Fibroblast of mammary gland (primary cell): ENCODE data around the gene QKI.

Source experiments
- DNase-seq: peaks from one replicate; pipeline ENCODE4 v3.0.0-alpha.2; 2010; ENCODE audit warnings: low read depth
- H3K4me3 ChIP-seq: 2 replicates; pipeline ENCODE4 v1.5.1; 2011; ENCODE audit warnings: low read depth, mild to moderate bottlenecking, low read length, moderate library complexity; ENCODE audit not compliant: control insufficient read depth
- CTCF ChIP-seq: conservative IDR thresholded peaks from 2 replicates; pipeline ENCODE4 v1.5.1; 2011; ENCODE audit warnings: low read depth, low read length, inconsistent platforms; ENCODE audit not compliant: control insufficient read depth, insufficient read depth

Gene QKI

DNA sequence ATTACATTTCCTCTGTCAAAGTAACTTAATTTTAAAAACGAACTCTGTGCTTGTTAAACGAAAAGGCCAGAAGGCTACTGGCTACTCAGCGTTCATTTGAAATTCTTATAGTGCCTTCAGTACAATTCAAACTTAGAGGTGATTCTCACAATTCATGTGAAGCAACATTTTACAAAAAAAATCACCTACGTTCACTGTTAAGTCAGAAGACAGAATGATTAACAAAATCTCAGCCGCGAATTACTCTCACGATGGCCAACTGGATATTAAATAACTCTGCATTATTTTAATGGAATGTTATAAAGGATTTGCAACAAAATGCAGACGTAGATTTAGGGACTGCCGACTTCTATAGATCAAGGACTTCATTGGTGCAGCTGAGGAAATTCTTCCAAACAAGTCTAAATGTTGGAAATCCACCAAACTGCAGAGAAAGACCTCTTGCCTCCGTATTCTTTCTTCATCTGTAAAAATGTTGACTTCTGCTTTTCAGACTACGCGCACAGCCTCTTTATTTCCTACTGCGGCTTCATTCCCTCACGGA, 1.6 kb upstream of the QKI start:
- peak overlapping the region; percentile 77 for H3K4me3 ChIP-seq
- TF ChIP-seq CTCF = no peak
- no peak for DNase-seq

DNA sequence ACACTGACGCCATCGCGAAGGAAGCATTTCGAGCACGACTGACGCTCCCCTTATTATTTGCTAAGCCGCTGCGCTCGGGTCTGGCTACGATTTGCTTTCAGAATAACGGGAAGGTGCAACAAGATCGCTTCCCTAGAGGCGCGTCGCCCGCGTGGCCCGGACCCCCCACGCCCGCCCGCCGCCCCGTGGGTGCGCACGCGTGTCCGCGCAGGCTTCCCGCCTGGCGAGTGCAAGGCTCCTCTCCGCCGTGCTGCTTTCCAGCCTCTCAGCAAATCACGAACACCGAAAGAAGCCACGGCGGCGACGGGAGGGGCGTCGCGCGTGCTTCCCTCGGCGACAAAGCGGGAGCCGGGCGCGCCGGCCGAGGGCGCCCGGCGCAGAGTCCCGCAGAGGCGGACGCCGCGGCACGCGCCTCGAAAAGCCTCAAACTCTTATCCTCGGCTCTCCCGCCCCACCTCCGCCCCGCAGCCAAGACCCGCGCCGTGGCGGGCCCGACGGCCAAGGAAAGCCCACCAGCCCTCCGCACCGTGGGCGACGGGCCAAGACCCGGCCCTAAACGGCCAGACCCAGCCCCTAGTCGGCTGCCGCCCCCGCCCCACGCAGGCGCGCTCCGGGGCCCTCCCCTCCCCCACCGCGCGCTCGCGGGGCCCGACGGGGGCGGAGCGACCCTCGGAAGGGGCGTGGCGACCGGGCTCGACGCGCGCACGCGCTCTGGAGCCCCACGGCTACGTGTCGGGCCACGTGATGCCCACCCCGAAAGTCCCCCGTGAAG, 987 bp upstream of the QKI start:
- peak; percentile 89 for DNase-seq
- no peak for TF ChIP-seq CTCF
- peak overlapping the region; percentile 77 for H3K4me3 ChIP-seq

DNA sequence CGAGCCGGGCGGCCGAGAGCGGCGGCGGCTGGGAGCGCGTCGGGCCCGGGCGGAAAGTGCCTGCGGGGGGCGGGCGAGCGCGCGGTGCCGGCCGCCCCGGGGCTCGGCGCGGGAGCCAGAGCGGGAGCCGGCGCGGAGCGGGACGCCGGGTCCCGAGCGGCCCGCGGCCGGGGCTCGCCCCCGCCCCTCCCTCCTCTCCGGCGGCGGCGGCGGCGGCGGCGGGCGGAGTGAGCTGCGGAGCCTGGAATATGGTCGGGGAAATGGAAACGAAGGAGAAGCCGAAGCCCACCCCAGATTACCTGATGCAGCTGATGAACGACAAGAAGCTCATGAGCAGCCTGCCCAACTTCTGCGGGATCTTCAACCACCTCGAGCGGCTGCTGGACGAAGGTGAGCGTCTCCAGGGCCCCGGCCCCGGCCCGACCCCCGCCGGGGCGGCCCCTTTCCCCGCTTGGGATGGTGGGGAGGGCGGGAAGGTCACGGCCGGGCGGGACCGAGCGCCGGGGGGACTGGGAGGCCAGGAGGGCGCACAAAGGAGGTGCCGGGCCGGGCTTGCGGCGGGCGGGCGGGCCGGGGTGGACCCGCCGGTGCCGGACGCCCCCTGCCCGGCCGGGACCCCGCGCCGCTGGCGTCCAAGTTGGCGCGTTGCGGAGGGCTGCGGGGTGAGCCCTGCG, 565 bp downstream of the QKI start:
- DNase-seq = no peak
- H3K4me3 ChIP-seq = peak overlapping the region; percentile 76
- no peak for TF ChIP-seq CTCF

GRCh38 chr6:163415620-163416556, 1.4 kb downstream of the QKI start:
- TF ChIP-seq CTCF = no peak
- H3K4me3 ChIP-seq = peak overlapping the region; percentile 76
- peak; percentile 56 for DNase-seq

GRCh38 chr6:163416557-163417253, 2.2 kb downstream of the QKI start:
- peak overlapping the region; percentile 76 for H3K4me3 ChIP-seq
- peak; percentile 87 for DNase-seq
- peak; percentile 61 for TF ChIP-seq CTCF

DNA sequence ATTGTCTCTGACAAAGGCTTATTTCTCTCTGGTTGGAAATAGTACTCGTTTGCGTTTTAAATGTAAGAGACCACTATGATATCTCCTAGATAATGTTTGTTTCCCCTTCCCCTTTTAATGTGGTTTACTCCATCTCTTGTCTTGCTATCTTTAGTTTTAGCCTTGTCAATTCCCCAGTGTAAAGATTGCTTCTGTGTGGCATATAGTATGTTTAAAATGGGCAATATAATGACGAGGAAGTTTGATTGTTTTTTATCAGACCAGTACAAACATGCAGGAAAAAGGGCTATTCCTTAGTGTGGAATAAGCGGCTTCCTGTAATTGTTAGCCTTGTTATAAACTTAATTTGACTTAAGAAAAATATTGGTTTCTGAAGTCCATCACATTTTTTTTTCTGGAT, 3.1 kb downstream of the QKI start:
- peak overlapping the region; percentile 76 for H3K4me3 ChIP-seq
- DNase-seq = no peak
- TF ChIP-seq CTCF = no peak
